K562 (cell line): ENCODE measurements around the gene KRT1. TPM values are rescaled to one million over a fixed set of nuclear protein-coding genes. Genes with fewer than 3 reads are reported as not detected.

Source experiments
- ATAC-seq: fragments of 200-7000 bp; cut with Tn5 transposase; 3 replicates; pipeline ENCODE4 v1.9.1; 2020; ENCODE audit warnings: moderate library complexity
- BruUV-seq: library from RNA; stranded (reverse); fragments of 400-500 nt; replicated peaks from 2 replicates; lab custom pipeline; 2021; lab: Mats Ljungman, UMichigan
- CTCF ChIA-PET: fragments of 300-600 bp; formaldehyde crosslinking; extraction: SDS; loops from one replicate; lab custom pipeline; 2021; ENCODE audit warnings: low intra/inter-chr PET ratio; lab: Yijun Ruan, JAX
- POLR2A ChIA-PET: fragments of 300-600, 350-650 bp; sonication (Branson Sonifier 250); formaldehyde crosslinking; extraction: SDS; loops from one replicate; lab custom pipeline; 2021; ENCODE audit warnings: antibody characterized with exemption, inconsistent platforms; lab: Yijun Ruan, JAX
- DNase-seq, 4 experiments: peaks; one replicate each; pipeline versions ENCODE4 v3.0.0 to v3.0.0-alpha.2; 2011 to 2018; ENCODE audit warnings: low spot score in 3 of 4, mixed read lengths in 3 of 4; ENCODE audit errors: extremely low read depth in 1 of 4
- FAIRE-seq: peaks from 2 replicates; lab custom pipeline; 2011; peaks lifted over from hg19 to GRCh38; lab: Jason Lieb, UNC
- H2AFZ ChIP-seq: 2 replicates; pipeline ENCODE4 v1.6.0; 2011; ENCODE audit warnings: low read depth, low read length, control low read depth, inconsistent platforms
- H3K27ac ChIP-seq: fragments of 200-600 bp; 3 replicates; pipeline ENCODE4 v1.8.0; 2011; ENCODE audit warnings: low read depth, mild to moderate bottlenecking, control low read depth, inconsistent platforms, low read length, moderate library complexity, mixed read lengths; ENCODE audit errors: extremely low read depth
- H3K27me3 ChIP-seq, 2 experiments: fragments of 300-600 bp in 1 of 2; 2 replicates in 1 of 2; 3 replicates in 1 of 2; pipeline versions ENCODE4 v1.6.0 to v1.8.0; 2011; ENCODE audit warnings: inconsistent platforms in 2 of 2, low read length in 2 of 2, mild to moderate bottlenecking in 1 of 2, mixed read lengths in 1 of 2, moderate library complexity in 1 of 2; ENCODE audit not compliant: control insufficient read depth in 2 of 2, insufficient read depth in 2 of 2
- H3K36me3 ChIP-seq: fragments of 300-600 bp; 3 replicates; pipeline ENCODE4 v1.8.0; 2011; ENCODE audit warnings: mild to moderate bottlenecking, low read length, inconsistent platforms; ENCODE audit not compliant: control insufficient read depth, insufficient read depth
- H3K4me1 ChIP-seq, 2 experiments: fragments of 200-600 bp in 1 of 2; replicated peaks in 1 of 2; 2 replicates in 1 of 2; 3 replicates in 1 of 2; pipeline versions ENCODE4 v1.5.1 to v1.8.0; 2011; ENCODE audit warnings: inconsistent platforms in 2 of 2, low read length in 2 of 2, mild to moderate bottlenecking in 1 of 2, mixed read lengths in 1 of 2, moderate library complexity in 1 of 2; ENCODE audit not compliant: control insufficient read depth in 2 of 2, insufficient read depth in 2 of 2
- H3K4me2 ChIP-seq: 2 replicates; pipeline ENCODE4 v1.6.1; 2011; ENCODE audit warnings: low read length, control low read depth, inconsistent platforms, mixed read lengths; ENCODE audit not compliant: insufficient read depth
- H3K4me3 ChIP-seq: fragments of 200-600 bp; sonication (generic), shearing (Covaris generic); 2 replicates; pipeline ENCODE4 v1.5.1; 2016; ENCODE audit warnings: control low read depth, inconsistent platforms
- H3K79me2 ChIP-seq: fragments of 200-600 bp; 3 replicates; pipeline ENCODE4 v1.8.0; 2011; ENCODE audit warnings: low read length, inconsistent platforms; ENCODE audit not compliant: control insufficient read depth, insufficient read depth
- H3K9ac ChIP-seq, 2 experiments: 2 replicates each; pipeline versions ENCODE4 v1.6.0 to v1.6.1; 2011; ENCODE audit warnings: low read depth in 2 of 2, low read length in 2 of 2, control low read depth in 1 of 2, inconsistent platforms in 1 of 2, mild to moderate bottlenecking in 1 of 2, mixed read lengths in 1 of 2; ENCODE audit not compliant: insufficient read depth in 1 of 2
- H3K9me1 ChIP-seq: one replicate; pipeline ENCODE4 v1.6.0; 2011; ENCODE audit warnings: inconsistent platforms, mild to moderate bottlenecking, low read length, moderate library complexity; ENCODE audit not compliant: control insufficient read depth, insufficient read depth
- H3K9me3 ChIP-seq: replicated peaks from 2 replicates; pipeline ENCODE4 v1.5.1; 2011; ENCODE audit warnings: low read depth, low read length, inconsistent platforms; ENCODE audit not compliant: control insufficient read depth, insufficient read depth
- H4K20me1 ChIP-seq: replicated peaks from 2 replicates; pipeline ENCODE4 v1.6.1; 2011; ENCODE audit warnings: low read length, inconsistent platforms, mixed read lengths; ENCODE audit not compliant: control insufficient read depth, insufficient read depth
- EZH2 ChIP-seq: IDR thresholded peaks from 2 replicates; pipeline ENCODE4 v1.6.1; 2012; ENCODE audit warnings: low read depth, mild to moderate bottlenecking, inconsistent platforms, low read length, borderline replicate concordance
- ZNF431 ChIP-seq: sonication (generic); formaldehyde crosslinking; IDR thresholded peaks from 2 replicates; pipeline ENCODE4 v1.8.0; 2022; ENCODE audit warnings: mild to moderate bottlenecking, missing genetic modification reagents
- ZNF639 ChIP-seq, 2 experiments: fragments of 200-800 bp in 1 of 2; sonication (Bioruptor generic) in 1 of 2; sonication (generic) in 1 of 2; formaldehyde crosslinking in 1 of 2; IDR thresholded peaks in 1 of 2; conservative IDR thresholded peaks in 1 of 2; 2 replicates each; pipeline versions ENCODE4 v1.5.0 to v1.6.1; 2016 to 2020; ENCODE audit warnings: missing compliant biosample characterization in 1 of 2, missing genetic modification characterization in 1 of 2, missing genetic modification reagents in 1 of 2
- WGBS: fragments of 100-300 bp; shearing (Covaris generic); methylation state at CpG from one replicate; pipeline ENCODE4 v1.1.6; 2016; ENCODE audit warnings: low coverage, mixed read lengths; ENCODE audit not compliant: insufficient coverage; ENCODE audit errors: missing lambda C conversion rate; 5-methylcytosine and 5-hydroxymethylcytosine counted together
- in situ Hi-C: fragments of 300-500 bp; cut with MboI; formaldehyde crosslinking; loops from 4 replicates; pipeline ENCODE4 v1.15.0; 2018; ENCODE audit warnings: inconsistent platforms, mixed read lengths
- intact Hi-C: fragments of 100-400 bp; cut with micrococcal nuclease; formaldehyde crosslinking; loops from 2 replicates; pipeline ENCODE4 v1.14.2; 2022
- polyA plus RNA-seq, 8 experiments: library from polyadenylated mRNA; depleted of rRNA in 4 of 8; stranded (reverse) in 5 of 8; unstranded in 3 of 8; fragments of >200 nt; fragmentation: Nextera tagmentation in 2 of 8; fragmentation: Illumina TruSeq in 1 of 8; extraction: Ambion mirVana in 2 of 8; extraction: Trizol in 1 of 8; gene quantifications; 2 replicates each; pipeline versions ENCODE4 v1.2.1 to v1.2.3, GENCODE V29; 2011 to 2014; ENCODE audit warnings: inconsistent platforms in 1 of 8, missing spikeins in 1 of 8
- total RNA-seq, 7 experiments: library from RNA; depleted of rRNA in 6 of 7; stranded (reverse); fragments of >200 nt in 6 of 7; fragmentation: Illumina TruSeq in 2 of 7; extraction: Trizol in 2 of 7; gene quantifications; 2 replicates each; pipeline versions ENCODE4 v1.2.1 to v1.2.3, GENCODE V29; 2011 to 2021; ENCODE audit warnings: low replicate concordance in 1 of 7
- TF ChIP-seq, protein P1 (sequence below): fragments of 450-650 bp; IDR thresholded peaks from 2 replicates; pipeline ENCODE4 v1.6.1; 2016; ENCODE audit warnings: mild to moderate bottlenecking

The KRT1 gene
- total and polyA plus RNA-seq, 9 of the 15 experiments (the other 6 are each of a cell fraction or from before 2014, with no cell fraction given): 0.18 TPM; not detected in 8

- TF ChIP-seq ZNF639 (CRISPR knock-in tag; conservative IDR thresholded peaks at IDR 0.05 in 1 of 2, IDR thresholded peaks at IDR 0.05 in 1 of 2) (no peak), EZH2 (no peak), ZNF431 (no peak)
- TF ChIP-seq, protein P1, sequence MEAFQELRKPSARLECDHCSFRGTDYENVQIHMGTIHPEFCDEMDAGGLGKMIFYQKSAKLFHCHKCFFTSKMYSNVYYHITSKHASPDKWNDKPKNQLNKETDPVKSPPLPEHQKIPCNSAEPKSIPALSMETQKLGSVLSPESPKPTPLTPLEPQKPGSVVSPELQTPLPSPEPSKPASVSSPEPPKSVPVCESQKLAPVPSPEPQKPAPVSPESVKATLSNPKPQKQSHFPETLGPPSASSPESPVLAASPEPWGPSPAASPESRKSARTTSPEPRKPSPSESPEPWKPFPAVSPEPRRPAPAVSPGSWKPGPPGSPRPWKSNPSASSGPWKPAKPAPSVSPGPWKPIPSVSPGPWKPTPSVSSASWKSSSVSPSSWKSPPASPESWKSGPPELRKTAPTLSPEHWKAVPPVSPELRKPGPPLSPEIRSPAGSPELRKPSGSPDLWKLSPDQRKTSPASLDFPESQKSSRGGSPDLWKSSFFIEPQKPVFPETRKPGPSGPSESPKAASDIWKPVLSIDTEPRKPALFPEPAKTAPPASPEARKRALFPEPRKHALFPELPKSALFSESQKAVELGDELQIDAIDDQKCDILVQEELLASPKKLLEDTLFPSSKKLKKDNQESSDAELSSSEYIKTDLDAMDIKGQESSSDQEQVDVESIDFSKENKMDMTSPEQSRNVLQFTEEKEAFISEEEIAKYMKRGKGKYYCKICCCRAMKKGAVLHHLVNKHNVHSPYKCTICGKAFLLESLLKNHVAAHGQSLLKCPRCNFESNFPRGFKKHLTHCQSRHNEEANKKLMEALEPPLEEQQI: no peak
- H3K4me3 ChIP-seq: no peak overlapping the region
- no peaks in the 10 kb centered on the region for H3K79me2 ChIP-seq
- no peaks in the 10 kb centered on the region for H4K20me1 ChIP-seq
- H3K27ac ChIP-seq: no peak overlapping the region
- BruUV-seq: no TSS peak
- no peaks in the 10 kb centered on the region for H3K9me1 ChIP-seq
- H3K27me3 ChIP-seq: peaks cover 22 to 55% of the 10 kb centered on the region in 2 experiments
- 11% methylated on average over 2 of the region's 2 CpGs for WGBS
- DNase-seq (no peak), ATAC-seq (no peak), FAIRE-seq (no peak)
- H3K9me3 ChIP-seq: no peaks in the 10 kb centered on the region
- H2AFZ ChIP-seq: no peak overlapping the region
- intact Hi-C loops: no loop called here
- no peak overlapping the region for H3K9ac ChIP-seq
- no peaks in the 10 kb centered on the region for H3K4me1 ChIP-seq
- POLR2A ChIA-PET: no interaction called here
- in situ Hi-C loops: no loop called here
- no peak overlapping the region for H3K4me2 ChIP-seq
- CTCF ChIA-PET: no interaction called here
- no peaks in the 10 kb centered on the region for H3K36me3 ChIP-seq
Observed at GRCh38 chr12:52682381-52682660, 2.1 kb upstream of the KRT1 start.
